ENCODE results near the gene ZNF536.
"Not testable (repeated sequence)": the region's sequence is repeated elsewhere in the genome, so short reads cannot be mapped to it uniquely, and the experiment has no call there.

DNA sequence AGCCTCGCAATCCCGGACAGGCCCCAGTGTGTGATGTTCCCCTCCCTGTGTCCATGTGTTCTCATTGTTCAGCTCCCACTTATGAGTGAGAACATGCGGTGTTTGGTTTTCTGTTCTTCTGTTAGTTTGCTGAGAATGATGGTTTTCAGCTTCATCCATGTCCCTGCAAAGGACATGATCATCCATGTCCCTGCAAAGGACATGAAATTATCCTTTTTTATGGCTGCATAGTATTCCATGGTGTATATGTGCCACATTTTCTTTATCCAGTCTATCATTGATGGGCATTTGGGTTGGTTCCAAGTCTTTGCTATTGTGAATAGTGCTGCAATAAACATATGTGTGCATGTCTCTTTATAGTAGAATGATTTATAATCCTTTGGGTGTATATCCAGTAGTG is 26.4 kb downstream of the ZNF536 start:
- not testable (repeated sequence) for TF ChIP-seq STAT6 (CRISPR knock-in tag; IDR thresholded peaks at IDR 0.05; ENCODE audit: borderline replicate concordance); MBNL3 (CRISPR knock-in tag; conservative IDR thresholded peaks at IDR 0.05); TRIM24 (CRISPR knock-in tag; IDR thresholded peaks at IDR 0.05); BORCS8-MEF2B (CRISPR knock-in tag; IDR thresholded peaks at IDR 0.05); CEBPZ (IDR thresholded peaks at IDR 0.05; ENCODE audit: low read length); TAF1 (CRISPR knock-in tag; IDR thresholded peaks at IDR 0.05); POLR2A (IDR thresholded peaks at IDR 0.05; ENCODE audit: insufficient read depth in 1 of 2, low read depth in 2 of 2, low read length in 2 of 2); IKZF5 (CRISPR knock-in tag; IDR thresholded peaks at IDR 0.05); ZNF10 (CRISPR knock-in tag; IDR thresholded peaks at IDR 0.05; ENCODE audit: borderline replicate concordance, low read depth); REPIN1 (CRISPR knock-in tag; IDR thresholded peaks at IDR 0.05; ENCODE audit: borderline replicate concordance, low read depth); EZH2 (conservative IDR thresholded peaks at IDR 0.05; ENCODE audit: low read depth, low read length)
- TF ChIP-seq, protein P1, sequence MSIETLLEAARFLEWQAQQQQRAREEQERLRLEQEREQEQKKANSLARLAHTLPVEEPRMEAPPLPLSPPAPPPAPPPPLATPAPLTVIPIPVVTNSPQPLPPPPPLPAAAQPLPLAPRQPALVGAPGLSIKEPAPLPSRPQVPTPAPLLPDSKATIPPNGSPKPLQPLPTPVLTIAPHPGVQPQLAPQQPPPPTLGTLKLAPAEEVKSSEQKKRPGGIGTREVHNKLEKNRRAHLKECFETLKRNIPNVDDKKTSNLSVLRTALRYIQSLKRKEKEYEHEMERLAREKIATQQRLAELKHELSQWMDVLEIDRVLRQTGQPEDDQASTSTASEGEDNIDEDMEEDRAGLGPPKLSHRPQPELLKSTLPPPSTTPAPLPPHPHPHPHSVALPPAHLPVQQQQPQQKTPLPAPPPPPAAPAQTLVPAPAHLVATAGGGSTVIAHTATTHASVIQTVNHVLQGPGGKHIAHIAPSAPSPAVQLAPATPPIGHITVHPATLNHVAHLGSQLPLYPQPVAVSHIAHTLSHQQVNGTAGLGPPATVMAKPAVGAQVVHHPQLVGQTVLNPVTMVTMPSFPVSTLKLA (IDR thresholded peaks at IDR 0.05) = not testable (repeated sequence)
